ENCODE measurements around the gene SYT1. TPM values are rescaled to one million over a fixed set of nuclear protein-coding genes. Genes with fewer than 3 reads are reported as not detected.
A peak's percentile ranks its signal among the peaks of the same experiment; 100 is the strongest.

The SYT1 gene
- total and polyA plus RNA-seq, 2 donors (not counting 3 experiments of a cell fraction or from before 2014, with no cell fraction given): 3.2 to 15.3 TPM

DNA sequence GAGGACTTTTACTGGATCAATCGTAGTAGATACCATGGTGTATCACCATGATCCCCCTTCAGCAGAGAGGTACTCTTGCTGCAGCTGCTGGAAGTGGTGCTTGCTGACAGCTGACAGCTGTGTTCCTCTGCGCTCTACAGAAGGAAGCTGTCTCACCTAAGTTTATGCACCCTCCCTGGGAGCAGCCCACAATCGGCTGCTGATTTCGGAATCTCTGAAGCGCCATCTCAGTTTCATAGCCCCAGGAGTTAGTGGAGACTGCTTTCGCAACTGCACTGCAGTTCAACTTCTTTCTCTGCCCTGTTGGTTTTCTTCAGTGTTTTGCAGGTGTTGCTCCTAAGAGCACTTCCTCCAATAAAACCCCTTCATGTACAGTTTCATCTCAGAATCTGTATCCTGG lies 588.3 kb downstream of the SYT1 start:
- H3K4me1 ChIP-seq (ENCODE audit: control insufficient read depth, extremely low read depth, insufficient read depth, low read length): peaks cover 44% of the 10 kb centered on the region
- TF ChIP-seq POLR2A (IDR thresholded peaks at IDR 0.05; ENCODE audit: low read depth, low read length) (no peak), EZH2 (IDR thresholded peaks at IDR 0.05; ENCODE audit: borderline replicate concordance, low read depth, low read length, severe bottlenecking) (no peak), JUN (IDR thresholded peaks at IDR 0.05; ENCODE audit: borderline replicate concordance, insufficient read depth, insufficient read length, low read depth) (no peak), FOS (IDR thresholded peaks at IDR 0.05; ENCODE audit: borderline replicate concordance, insufficient read depth, low read length) (no peak), MYC (IDR thresholded peaks at IDR 0.05; ENCODE audit: low read depth, low read length) (no peak)
- TF ChIP-seq, protein P1, sequence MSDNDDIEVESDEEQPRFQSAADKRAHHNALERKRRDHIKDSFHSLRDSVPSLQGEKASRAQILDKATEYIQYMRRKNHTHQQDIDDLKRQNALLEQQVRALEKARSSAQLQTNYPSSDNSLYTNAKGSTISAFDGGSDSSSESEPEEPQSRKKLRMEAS (IDR thresholded peaks at IDR 0.05; ENCODE audit: insufficient read depth, insufficient read length): no peak
- no peaks in the 10 kb centered on the region for H4K20me1 ChIP-seq (replicated peaks; ENCODE audit: control insufficient read depth, extremely low read depth, insufficient read depth, low read length)
- H3K79me2 ChIP-seq (ENCODE audit: control insufficient read depth, insufficient read depth, low read length): no peaks in the 10 kb centered on the region
- no peak overlapping the region for H3K4me3 ChIP-seq (replicated peaks in 1 of 3; ENCODE audit: insufficient read depth in 1 of 3, low read depth in 1 of 3, low read length in 3 of 3)
- FAIRE-seq (no peak), DNase-seq (ENCODE audit: low read depth, low spot score) (no peak)
- intact Hi-C loops (cut with micrococcal nuclease) (loop anchor here (1.0 to 5.0 kb wide), 2 partner anchors 33 to 69 kb away; no protein-coding TSS in a partner anchor), dilution Hi-C loops (cut with MboI; ENCODE audit: extremely low pct_ligation_motif_present, low sequenced_read_pairs) (no loop called here)
- H3K9ac ChIP-seq (replicated peaks; ENCODE audit: extremely low read depth, insufficient read depth, low read length): no peak overlapping the region
- H3K4me2 ChIP-seq (ENCODE audit: insufficient read depth, low read length): no peak overlapping the region
- H3K36me3 ChIP-seq (ENCODE audit: control insufficient read depth in 2 of 2, extremely low read depth in 1 of 2, insufficient read depth in 2 of 2, low read length in 2 of 2): no peaks in the 10 kb centered on the region
- BruUV-seq (replicated peaks): no TSS peak
- no peaks in the 10 kb centered on the region for H3K9me3 ChIP-seq (replicated peaks; ENCODE audit: control insufficient read depth, insufficient read depth, low read length)
- H3K27me3 ChIP-seq (ENCODE audit: control insufficient read depth in 2 of 2, insufficient read depth in 2 of 2, low read length in 2 of 2): no peaks in the 10 kb centered on the region
- H2AFZ ChIP-seq (ENCODE audit: low read depth, low read length): no peak overlapping the region
- H3K27ac ChIP-seq (ENCODE audit: insufficient read depth, low read depth, low read length): peak overlapping the region; percentile 48
- H3K9me1 ChIP-seq (replicated peaks; ENCODE audit: control insufficient read depth, extremely low read depth, insufficient read depth, low read length): no peaks in the 10 kb centered on the region
- CTCF ChIA-PET: no interaction called here
- POLR2A ChIA-PET: no interaction called here

- H3K36me3 ChIP-seq (ENCODE audit: control insufficient read depth in 2 of 2, extremely low read depth in 1 of 2, insufficient read depth in 2 of 2, low read length in 2 of 2): no peaks in the 10 kb centered on the region
- TSS peak; percentile 87 for BruUV-seq (replicated peaks)
- no peaks in the 10 kb centered on the region for H3K27me3 ChIP-seq (ENCODE audit: control insufficient read depth in 2 of 2, insufficient read depth in 2 of 2, low read length in 2 of 2)
- intact Hi-C loops (cut with micrococcal nuclease): loop anchor here (1.0 to 5.0 kb wide), 4 partner anchors 10 to 93 kb away; no protein-coding TSS in a partner anchor
- H3K9me1 ChIP-seq (replicated peaks; ENCODE audit: control insufficient read depth, extremely low read depth, insufficient read depth, low read length): no peaks in the 10 kb centered on the region
- no peaks in the 10 kb centered on the region for H3K9me3 ChIP-seq (replicated peaks; ENCODE audit: control insufficient read depth, insufficient read depth, low read length)
- H3K4me2 ChIP-seq (ENCODE audit: insufficient read depth, low read length): peak overlapping the region; percentile 67
- peaks cover 44% of the 10 kb centered on the region for H3K4me1 ChIP-seq (ENCODE audit: control insufficient read depth, extremely low read depth, insufficient read depth, low read length)
- no peak for TF ChIP-seq GATA2 (IDR thresholded peaks at IDR 0.05; ENCODE audit: insufficient read depth, insufficient read length, low read depth, low read length)
- TF ChIP-seq MYC (IDR thresholded peaks at IDR 0.05; ENCODE audit: low read depth, low read length): no peak
- TF ChIP-seq FOS (IDR thresholded peaks at IDR 0.05; ENCODE audit: borderline replicate concordance, insufficient read depth, low read length): no peak
- TF ChIP-seq, protein P2, sequence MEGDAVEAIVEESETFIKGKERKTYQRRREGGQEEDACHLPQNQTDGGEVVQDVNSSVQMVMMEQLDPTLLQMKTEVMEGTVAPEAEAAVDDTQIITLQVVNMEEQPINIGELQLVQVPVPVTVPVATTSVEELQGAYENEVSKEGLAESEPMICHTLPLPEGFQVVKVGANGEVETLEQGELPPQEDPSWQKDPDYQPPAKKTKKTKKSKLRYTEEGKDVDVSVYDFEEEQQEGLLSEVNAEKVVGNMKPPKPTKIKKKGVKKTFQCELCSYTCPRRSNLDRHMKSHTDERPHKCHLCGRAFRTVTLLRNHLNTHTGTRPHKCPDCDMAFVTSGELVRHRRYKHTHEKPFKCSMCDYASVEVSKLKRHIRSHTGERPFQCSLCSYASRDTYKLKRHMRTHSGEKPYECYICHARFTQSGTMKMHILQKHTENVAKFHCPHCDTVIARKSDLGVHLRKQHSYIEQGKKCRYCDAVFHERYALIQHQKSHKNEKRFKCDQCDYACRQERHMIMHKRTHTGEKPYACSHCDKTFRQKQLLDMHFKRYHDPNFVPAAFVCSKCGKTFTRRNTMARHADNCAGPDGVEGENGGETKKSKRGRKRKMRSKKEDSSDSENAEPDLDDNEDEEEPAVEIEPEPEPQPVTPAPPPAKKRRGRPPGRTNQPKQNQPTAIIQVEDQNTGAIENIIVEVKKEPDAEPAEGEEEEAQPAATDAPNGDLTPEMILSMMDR (IDR thresholded peaks at IDR 0.05; ENCODE audit: extremely low read depth in 1 of 2, insufficient read depth in 1 of 2, low read depth in 1 of 2, low read length in 2 of 2): no peak
- no peak for TF ChIP-seq POLR2A (IDR thresholded peaks at IDR 0.05; ENCODE audit: low read depth, low read length)
- no peak for TF ChIP-seq JUN (IDR thresholded peaks at IDR 0.05; ENCODE audit: borderline replicate concordance, insufficient read depth, insufficient read length, low read depth)
- TF ChIP-seq EZH2 (IDR thresholded peaks at IDR 0.05; ENCODE audit: borderline replicate concordance, low read depth, low read length, severe bottlenecking): no peak
- TF ChIP-seq, protein P1 (IDR thresholded peaks at IDR 0.05; ENCODE audit: insufficient read depth, insufficient read length): no peak
- TF ChIP-seq POLR2AphosphoS5 (IDR thresholded peaks at IDR 0.05; ENCODE audit: insufficient read depth, low read depth, low read length): no peak
- POLR2A ChIA-PET: no interaction called here
- H3K9ac ChIP-seq (replicated peaks; ENCODE audit: extremely low read depth, insufficient read depth, low read length): peak overlapping the region; percentile 60
- CTCF ChIA-PET: interaction anchor here (0.7 kb wide), 1 partner anchor 34 kb away, joined by 3 read pairs; no protein-coding TSS in a partner anchor
- H3K27ac ChIP-seq (ENCODE audit: insufficient read depth, low read depth, low read length): peak overlapping the region; percentile 83
- peak overlapping the region in 1 of 3 experiments; percentile 14 for H3K4me3 ChIP-seq (replicated peaks in 1 of 3; ENCODE audit: insufficient read depth in 1 of 3, low read depth in 1 of 3, low read length in 3 of 3)
- DNase-seq (ENCODE audit: low read depth, low spot score) (no peak), FAIRE-seq (no peak)
- no peaks in the 10 kb centered on the region for H4K20me1 ChIP-seq (replicated peaks; ENCODE audit: control insufficient read depth, extremely low read depth, insufficient read depth, low read length)
- peak overlapping the region; percentile 75 for H2AFZ ChIP-seq (ENCODE audit: low read depth, low read length)
- H3K79me2 ChIP-seq (ENCODE audit: control insufficient read depth, insufficient read depth, low read length): no peaks in the 10 kb centered on the region
- dilution Hi-C loops (cut with MboI; ENCODE audit: extremely low pct_ligation_motif_present, low sequenced_read_pairs): no loop called here
These were observed 589.2 kb downstream of the SYT1 start for GRCh38 chr12:79453820-79454219.

Measured in endothelial cell of umbilical vein (primary cell).